ENCODE data around the gene CDK5. TPM values are rescaled to one million over a fixed set of nuclear protein-coding genes. Genes with fewer than 3 reads are reported as not detected.

Gene CDK5
- total and polyA plus RNA-seq, 9 of the 15 experiments (the other 6 are each of a cell fraction or from before 2014, with no cell fraction given): 3.2 to 38.0 (median 27.5) TPM

GRCh38 chr7:151085691-151086620 is 28.3 kb upstream of the CDK5 start, which contains the start of gene AGAP3 (continued):
- TF ChIP-seq RFX5 (IDR thresholded peaks at IDR 0.05; ENCODE audit: low read depth, low read length) (no peak), RAD51 (IDR thresholded peaks at IDR 0.05; ENCODE audit: borderline replicate concordance, low read depth) (0 out of 2 replicates have a peak, but pooled peaks have one; percentile 49), ZNF23 (CRISPR knock-in tag; IDR thresholded peaks at IDR 0.05) (no peak), SMAD4 (CRISPR knock-in tag; conservative IDR thresholded peaks at IDR 0.05) (peak; percentile 50), SIN3A (IDR thresholded peaks at IDR 0.05; ENCODE audit: borderline replicate concordance in 2 of 2, control insufficient read depth in 1 of 2, low read depth in 2 of 2, low read length in 2 of 2) (peak; percentile 33 to 90; a peak in 2 of 4 replicates), ZBTB40 (IDR thresholded peaks at IDR 0.05) (peak; percentile 51), ZBTB40 (CRISPR knock-in tag; IDR thresholded peaks at IDR 0.05) (no peak), ZFP36 (IDR thresholded peaks at IDR 0.05; ENCODE audit: low read depth, low read length, partially characterized antibody) (no peak), ETV1 (tag; conservative IDR thresholded peaks at IDR 0.05; ENCODE audit: low read depth) (peak; percentile 52; the same call in 1 of the 2 replicates), LEF1 (IDR thresholded peaks at IDR 0.05) (0 out of 2 replicates have a peak, but pooled peaks have one; percentile 27), SPI1 (IDR thresholded peaks at IDR 0.05; ENCODE audit: borderline replicate concordance, low read depth, low read length) (0 out of 2 replicates have a peak, but pooled peaks have one; percentile 20), NFE2 (IDR thresholded peaks at IDR 0.05; ENCODE audit: low read depth) (0 out of 2 replicates have a peak, but pooled peaks have one; percentile 2), ATF1 (CRISPR knock-in tag; IDR thresholded peaks at IDR 0.05) (no peak), ATF1 (tag; IDR thresholded peaks at IDR 0.05) (peak; percentile 56; the same call in 1 of the 2 replicates), PCBP1 (IDR thresholded peaks at IDR 0.05; ENCODE audit: low read depth, low read length, poor library complexity, severe bottlenecking) (peak; percentile 41), GTF2A2 (tag; IDR thresholded peaks at IDR 0.05) (no peak), VEZF1 (CRISPR knock-in tag; IDR thresholded peaks at IDR 0.05) (peak; percentile 97)

Measured in K562 (cell line).